Urinary bladder (tissue), 4 donors: ENCODE results near the gene MDM4. TPM values are rescaled to one million over a fixed set of nuclear protein-coding genes. Genes with fewer than 3 reads are reported as not detected.
"Not testable (repeated sequence)": the region's sequence is repeated elsewhere in the genome, so short reads cannot be mapped to it uniquely, and the experiment has no call there.

Source experiments
- DNase-seq: peaks from one replicate; pipeline ENCODE4 v3.0.0-alpha.2; 2015; ENCODE audit errors: extremely low spot score
- H3K27ac ChIP-seq: one replicate; pipeline ENCODE4 v1.5.1; 2013; ENCODE audit warnings: low read depth, mild to moderate bottlenecking, moderate library complexity
- H3K36me3 ChIP-seq: one replicate; pipeline ENCODE4 v1.6.1; 2013; ENCODE audit warnings: mild to moderate bottlenecking, moderate library complexity; ENCODE audit not compliant: insufficient read depth
- H3K4me1 ChIP-seq: one replicate; pipeline ENCODE4 v1.6.1; 2013; ENCODE audit warnings: mild to moderate bottlenecking, moderate library complexity; ENCODE audit not compliant: insufficient read depth
- H3K4me3 ChIP-seq: one replicate; pipeline ENCODE4 v1.5.1; 2013; ENCODE audit warnings: low read depth, low read length
- whole genome bisulfite sequencing: extraction: QIAGEN DNeasy Blood & Tissue Kit; methylation state at CpG from one replicate; pipeline ENCODE4 v1.1.7; 2013; 5-methylcytosine and 5-hydroxymethylcytosine counted together
- polyA plus RNA-seq: library from polyadenylated mRNA; stranded (reverse); fragments of 200-250 nt; gene quantifications from one replicate; pipeline ENCODE4 v1.2.3, GENCODE V29; 2013
- total RNA-seq: library from RNA; depleted of rRNA; stranded (reverse); fragments of >200 nt; gene quantifications from one replicate; pipeline ENCODE4 v1.2.3, GENCODE V29; 2014
- donor health status: healthy with polysubstance abuse.
- donor health status: healthy.

Gene MDM4
- total and polyA plus RNA-seq, 2 donors: 4.4 to 148 TPM

GRCh38 chr1:204478921-204479320 lies 37.3 kb upstream of the MDM4 start:
- no peak for DNase-seq
- Histone ChIP-seq H3K4me3 (no peak overlapping the region), H3K27ac (no peak overlapping the region), H3K36me3 (no peaks in the 10 kb centered on the region), H3K4me1 (peaks cover 2% of the 10 kb centered on the region)
- 62% methylated on average over 2 of the region's 2 CpGs for WGBS

GRCh38 chr1:204479387-204480136 lies 36.6 kb upstream of the MDM4 start:
- 75% methylated on average over 13 of the region's 13 CpGs for WGBS
- peaks cover 2% of the 10 kb centered on the region for H3K4me1 ChIP-seq

GRCh38 chr1:204480515-204480914 lies 35.7 kb upstream of the MDM4 start:
- 71% methylated on average over 8 of the region's 8 CpGs for WGBS
- no peak for DNase-seq
- Histone ChIP-seq H3K36me3 (no peaks in the 10 kb centered on the region), H3K4me3 (no peak overlapping the region), H3K4me1 (no peaks in the 10 kb centered on the region), H3K27ac (no peak overlapping the region)

More at GRCh38 chr1:204479387-204480136, 36.6 kb upstream of the MDM4 start:
- no peak overlapping the region for H3K4me3 ChIP-seq
- H3K27ac ChIP-seq: no peak overlapping the region
- H3K36me3 ChIP-seq: no peaks in the 10 kb centered on the region
- no peak for DNase-seq

- Histone ChIP-seq H3K4me1 (no peaks in the 10 kb centered on the region), H3K4me3 (no peak overlapping the region), H3K36me3 (no peaks in the 10 kb centered on the region), H3K27ac (no peak overlapping the region)
- WGBS: 84% methylated on average over 7 of the region's 7 CpGs
- DNase-seq: no peak
Measured at GRCh38 chr1:204483791-204484190, 32.4 kb upstream of the MDM4 start.

- DNase-seq, H3K4me1 ChIP-seq, H3K36me3 ChIP-seq, H3K4me3 ChIP-seq, H3K27ac ChIP-seq: not testable (repeated sequence)
- WGBS: 85% methylated on average over 9 of the region's 9 CpGs
Measured at GRCh38 chr1:204486513-204487255, 29.5 kb upstream of the MDM4 start.

GRCh38 chr1:204487256-204487615 lies 29.0 kb upstream of the MDM4 start:
- no peak for DNase-seq
- WGBS: 39% methylated on average over 5 of the region's 5 CpGs
- Histone ChIP-seq H3K27ac (no peak overlapping the region), H3K4me3 (no peak overlapping the region), H3K36me3 (no peaks in the 10 kb centered on the region), H3K4me1 (no peaks in the 10 kb centered on the region)

GRCh38 chr1:204491655-204492054 lies 24.6 kb upstream of the MDM4 start:
- no peak overlapping the region for H3K4me3 ChIP-seq
- H3K36me3 ChIP-seq: no peaks in the 10 kb centered on the region
- no peak overlapping the region for H3K27ac ChIP-seq
- no peak for DNase-seq
- H3K4me1 ChIP-seq: no peaks in the 10 kb centered on the region

GRCh38 chr1:204493145-204493983 lies 22.8 kb upstream of the MDM4 start:
- H3K4me3 ChIP-seq: peak overlapping the region; percentile 52

GRCh38 chr1:204493984-204494280 lies 22.3 kb upstream of the MDM4 start:
- WGBS: under 1% methylated on average over 14 of the region's 14 CpGs
- Histone ChIP-seq H3K4me3 (peak overlapping the region; percentile 52), H3K36me3 (no peaks in the 10 kb centered on the region), H3K27ac (peak overlapping the region; percentile 86), H3K4me1 (no peaks in the 10 kb centered on the region)
- no peak for DNase-seq

More at GRCh38 chr1:204493145-204493983, 22.8 kb upstream of the MDM4 start:
- Histone ChIP-seq H3K4me1 (no peaks in the 10 kb centered on the region), H3K27ac (peak overlapping the region; percentile 87), H3K36me3 (no peaks in the 10 kb centered on the region)
- 7% methylated on average over 15 of the region's 15 CpGs for WGBS
- peak; percentile 53 for DNase-seq

GRCh38 chr1:204494281-204495077 lies 21.7 kb upstream of the MDM4 start, which contains the start of gene PIK3C2B:
PIK3C2B (minus strand) TSS chr1:204494805; CDS start chr1:204469802, 25,003 bp downstream.
- Histone ChIP-seq H3K36me3 (no peaks in the 10 kb centered on the region), H3K4me3 (peak within 1 kb of the TSS; percentile 52), H3K27ac (peak within 1 kb of the TSS; percentile 86), H3K4me1 (no peaks in the 10 kb centered on the region)
- under 1% methylated on average over 69 of the region's 69 CpGs for WGBS
- peak; percentile 79 for DNase-seq

- Histone ChIP-seq H3K27ac (peak overlapping the region; percentile 86), H3K4me1 (no peaks in the 10 kb centered on the region), H3K36me3 (no peaks in the 10 kb centered on the region), H3K4me3 (peak overlapping the region; percentile 52)
- 4% methylated on average over 17 of the region's 17 CpGs for WGBS
- DNase-seq: no peak
Measured at GRCh38 chr1:204495078-204495753, 21.0 kb upstream of the MDM4 start.

GRCh38 chr1:204495777-204496176 lies 20.4 kb upstream of the MDM4 start:
- Histone ChIP-seq H3K27ac (no peak overlapping the region), H3K4me3 (no peak overlapping the region), H3K36me3 (no peaks in the 10 kb centered on the region), H3K4me1 (no peaks in the 10 kb centered on the region)
- no peak for DNase-seq
- WGBS: 53% methylated on average over 5 of the region's 6 CpGs
